ENCODE data around the gene CACNG7. TPM values are rescaled to one million over a fixed set of nuclear protein-coding genes. Genes with fewer than 3 reads are reported as not detected.

The CACNG7 gene
- total RNA-seq, 1 experiment from 2014 or later: 22.7 TPM

DNA sequence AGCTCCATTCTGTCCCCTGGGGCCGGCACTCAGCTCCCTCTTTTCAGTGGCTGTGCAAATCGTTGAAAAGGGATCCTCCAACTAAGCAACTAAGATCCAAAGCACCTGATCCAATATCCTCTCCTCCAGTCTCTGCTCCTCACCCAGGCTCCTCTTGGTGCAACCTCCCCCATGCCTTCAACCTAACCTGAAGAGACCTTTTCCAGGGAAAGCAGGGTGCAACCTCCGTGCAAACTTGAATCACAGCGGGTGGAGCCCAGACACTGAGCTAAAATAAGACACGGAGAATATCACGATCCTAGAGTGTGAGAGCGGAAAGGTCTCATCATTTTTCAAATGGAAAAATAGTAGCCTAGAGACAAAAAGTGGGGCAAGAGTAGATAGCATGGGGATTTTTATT is 8.3 kb downstream of the CACNG7 start:
- Histone ChIP-seq H3K18ac (ENCODE audit: insufficient read length, low read depth, low read length) (no peak overlapping the region), H4K8ac (replicated peaks; ENCODE audit: insufficient read length, low read depth, low read length) (no peak overlapping the region), H3K9me3 (ENCODE audit: control insufficient read depth, low read depth, low read length) (no peaks in the 10 kb centered on the region), H4K5ac (ENCODE audit: insufficient read length, low read depth, low read length) (no peak overlapping the region), H4K91ac (ENCODE audit: insufficient read length, low read depth, low read length) (no peak overlapping the region), H2AK5ac (ENCODE audit: insufficient read length, low read length) (no peak overlapping the region), H3K4me2 (ENCODE audit: insufficient read depth, insufficient read length, low read length) (no peak overlapping the region), H2AFZ (ENCODE audit: low read length) (no peak overlapping the region), H3K9ac (ENCODE audit: extremely low read depth, insufficient read length, low read length) (no peak overlapping the region), H3K27me3 (ENCODE audit: insufficient read depth, low read length) (no peaks in the 10 kb centered on the region), H2BK120ac (ENCODE audit: low read depth, low read length, poor library complexity, severe bottlenecking) (no peak overlapping the region), H2BK5ac (ENCODE audit: insufficient read length, low read length) (no peak overlapping the region), H2BK12ac (ENCODE audit: insufficient read length, low read depth, low read length) (no peak overlapping the region), H3T11ph (ENCODE audit: low read length) (no peak overlapping the region), H2BK20ac (ENCODE audit: low read depth, low read length, poor library complexity, severe bottlenecking) (no peak overlapping the region), H3K4me1 (ENCODE audit: insufficient read depth, low read length) (no peaks in the 10 kb centered on the region), H3K79me2 (ENCODE audit: insufficient read depth, low read length) (no peaks in the 10 kb centered on the region), H3K79me1 (ENCODE audit: insufficient read depth, low read depth, low read length, poor library complexity, severe bottlenecking) (no peaks in the 10 kb centered on the region), H4K20me1 (ENCODE audit: control insufficient read depth, insufficient read depth, insufficient read length) (no peaks in the 10 kb centered on the region), H3K23me2 (ENCODE audit: insufficient read length, low read depth, low read length, poor library complexity, severe bottlenecking) (no peaks in the 10 kb centered on the region), H3K14ac (ENCODE audit: insufficient read depth, low read length) (no peak overlapping the region), H3K27ac (ENCODE audit: insufficient read length, low read depth, low read length) (no peak overlapping the region), H3K23ac (ENCODE audit: insufficient read length, low read depth, low read length) (no peak overlapping the region), H3K56ac (ENCODE audit: insufficient read length, low read depth, low read length) (no peak overlapping the region), H3K4ac (ENCODE audit: low read depth, low read length) (no peak overlapping the region), H2BK15ac (ENCODE audit: low read depth, low read length) (no peak overlapping the region)
- no peak overlapping the region for H3K27ac Mint-ChIP-seq
- no CpG with 5 or more reads among the region's 7 CpGs for WGBS (ENCODE audit: extremely low coverage, insufficient read length, low lambda C conversion rate)
- H3K9me3 Mint-ChIP-seq: peaks cover 3 to 11% of the 10 kb centered on the region in 2 experiments; a peak in 3 of 5 replicates
- TF ChIP-seq, protein P1, sequence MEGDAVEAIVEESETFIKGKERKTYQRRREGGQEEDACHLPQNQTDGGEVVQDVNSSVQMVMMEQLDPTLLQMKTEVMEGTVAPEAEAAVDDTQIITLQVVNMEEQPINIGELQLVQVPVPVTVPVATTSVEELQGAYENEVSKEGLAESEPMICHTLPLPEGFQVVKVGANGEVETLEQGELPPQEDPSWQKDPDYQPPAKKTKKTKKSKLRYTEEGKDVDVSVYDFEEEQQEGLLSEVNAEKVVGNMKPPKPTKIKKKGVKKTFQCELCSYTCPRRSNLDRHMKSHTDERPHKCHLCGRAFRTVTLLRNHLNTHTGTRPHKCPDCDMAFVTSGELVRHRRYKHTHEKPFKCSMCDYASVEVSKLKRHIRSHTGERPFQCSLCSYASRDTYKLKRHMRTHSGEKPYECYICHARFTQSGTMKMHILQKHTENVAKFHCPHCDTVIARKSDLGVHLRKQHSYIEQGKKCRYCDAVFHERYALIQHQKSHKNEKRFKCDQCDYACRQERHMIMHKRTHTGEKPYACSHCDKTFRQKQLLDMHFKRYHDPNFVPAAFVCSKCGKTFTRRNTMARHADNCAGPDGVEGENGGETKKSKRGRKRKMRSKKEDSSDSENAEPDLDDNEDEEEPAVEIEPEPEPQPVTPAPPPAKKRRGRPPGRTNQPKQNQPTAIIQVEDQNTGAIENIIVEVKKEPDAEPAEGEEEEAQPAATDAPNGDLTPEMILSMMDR (conservative IDR thresholded peaks at IDR 0.05): no peak
- no peak overlapping the region for H3K4me3 Mint-ChIP-seq
- peaks cover 2% of the 10 kb centered on the region in 2 experiments; a peak in 2 of 4 replicates for H3K4me1 Mint-ChIP-seq
- H3K27me3 Mint-ChIP-seq (ENCODE audit: low read depth): peaks cover 3% of the 10 kb centered on the region
- DNase-seq: no peak
- H3K36me3 Mint-ChIP-seq (ENCODE audit: insufficient read depth in 1 of 3, low read depth in 3 of 3): peaks cover 36 to 70% (median 58%) of the 10 kb centered on the region in 3 experiments
